ENCODE measurements around the gene DNAL1.

DNA sequence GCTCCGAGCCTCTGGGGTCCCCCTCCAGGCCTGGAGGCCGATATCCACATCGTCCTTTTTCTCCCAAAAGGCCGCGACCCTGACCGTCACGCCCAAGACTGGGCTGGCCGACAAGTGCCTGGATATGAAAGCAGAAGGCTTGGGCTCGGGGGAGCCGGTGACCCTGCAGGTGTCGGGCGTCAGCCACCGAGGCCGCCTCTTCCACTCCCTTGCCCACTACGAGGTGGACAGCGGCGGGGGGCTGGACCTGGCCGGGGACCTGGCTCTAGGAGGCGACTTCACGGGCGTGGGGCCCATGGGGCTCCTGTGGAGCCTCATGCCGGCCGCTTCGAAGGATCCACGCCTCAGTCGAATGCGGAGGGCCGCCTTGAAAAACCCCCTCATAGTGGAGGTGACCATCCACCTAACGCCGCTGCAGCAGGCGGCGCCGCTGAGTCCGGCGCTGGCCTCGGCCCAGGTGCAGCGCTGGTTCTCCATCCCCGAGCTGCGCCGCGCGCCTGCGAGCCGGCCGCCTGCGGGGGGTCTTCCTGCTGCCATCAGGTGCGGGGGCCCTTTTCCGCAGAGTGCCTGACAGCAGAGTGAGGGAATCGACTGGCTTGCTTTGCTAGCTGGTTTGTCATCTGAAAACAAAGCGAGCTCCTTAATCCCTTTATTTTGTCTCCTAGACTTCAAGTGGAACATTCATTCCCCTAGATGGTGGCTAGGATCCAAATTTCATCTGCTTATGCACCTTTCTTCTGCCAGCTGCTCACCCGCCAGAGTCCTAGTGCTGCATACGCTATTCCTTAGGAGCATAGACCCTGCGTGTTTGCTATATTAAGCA is 10.6 kb upstream of the DNAL1 start:
- TF ChIP-seq ZBTB8A (CRISPR knock-in tag; IDR thresholded peaks at IDR 0.05; ENCODE audit: borderline replicate concordance, low read depth) (no peak), CTCF (CRISPR knock-in tag; IDR thresholded peaks at IDR 0.05) (no peak), ZNF782 (CRISPR knock-in tag; IDR thresholded peaks at IDR 0.05; ENCODE audit: borderline replicate concordance) (no peak), POLR2A (IDR thresholded peaks at IDR 0.05; ENCODE audit: insufficient read depth in 1 of 2, low read depth in 2 of 2, low read length in 2 of 2) (no peak), ZNF780A (CRISPR knock-in tag; IDR thresholded peaks at IDR 0.05) (no peak), CREB1 (IDR thresholded peaks at IDR 0.05) (no peak), CREB1 (CRISPR knock-in tag; IDR thresholded peaks at IDR 0.05) (no peak), ZFP36 (IDR thresholded peaks at IDR 0.05; ENCODE audit: borderline replicate concordance, low read depth, low read length, partially characterized antibody) (no peak), ZNF232 (CRISPR knock-in tag; IDR thresholded peaks at IDR 0.05; ENCODE audit: borderline replicate concordance) (no peak), ZGPAT (CRISPR knock-in tag; IDR thresholded peaks at IDR 0.05) (0 out of 2 replicates have a peak, but pooled peaks have one; percentile 1), POLR2AphosphoS5 (IDR thresholded peaks at IDR 0.05; ENCODE audit: low read depth, low read length) (no peak), PHF8 (CRISPR knock-in tag; IDR thresholded peaks at IDR 0.05) (peak; percentile 24; the same call in 1 of the 2 replicates), KDM3A (CRISPR knock-in tag; IDR thresholded peaks at IDR 0.05; ENCODE audit: low read depth) (no peak)

Measured in HepG2 (cell line).